WTC11 (cell line): ENCODE measurements around the gene NINL. TPM values are rescaled to one million over a fixed set of nuclear protein-coding genes. Genes with fewer than 3 reads are reported as not detected.
A peak's percentile ranks its signal among the peaks of the same experiment; 100 is the strongest.

Experiments
- ATAC-seq: fragments of 200-7000 bp; cut with Tn5 transposase; 2 replicates; pipeline ENCODE4 v1.10.0; 2021; ENCODE audit warnings: mild to moderate bottlenecking, moderate library complexity
- CTCF ChIA-PET: fragments of 300-600 bp; sonication (Branson Sonifier 250); formaldehyde crosslinking; loops from one replicate; lab custom pipeline; 2021; ENCODE audit warnings: antibody characterized with exemption; lab: Charles Lee
- POLR2A ChIA-PET: fragments of 350-600 bp; sonication (Branson Sonifier 250); formaldehyde crosslinking; loops from one replicate; lab custom pipeline; 2021; ENCODE audit warnings: antibody characterized with exemption; lab: Charles Lee
- DNase-seq: peaks from one replicate; pipeline ENCODE4 v3.0.0; 2021; ENCODE audit warnings: low spot score
- H3K27ac Mint-ChIP-seq: 2 replicates; pipeline ENCODE4 v1.8.0; 2021; ENCODE audit warnings: mixed read lengths
- H3K27me3 Mint-ChIP-seq: 2 replicates; pipeline ENCODE4 v1.8.0; 2021; ENCODE audit warnings: low read depth, mild to moderate bottlenecking, moderate library complexity, mixed read lengths
- H3K36me3 Mint-ChIP-seq: 2 replicates; pipeline ENCODE4 v1.8.0; 2021; ENCODE audit warnings: mixed read lengths
- H3K4me1 Mint-ChIP-seq: 2 replicates; pipeline ENCODE4 v1.8.0; 2022; ENCODE audit warnings: mixed read lengths
- H3K4me3 Mint-ChIP-seq: 2 replicates; pipeline ENCODE4 v1.8.0; 2021; ENCODE audit warnings: mild to moderate bottlenecking, moderate library complexity, mixed read lengths
- H3K9me3 Mint-ChIP-seq: 2 replicates; pipeline ENCODE4 v1.8.0; 2021; ENCODE audit warnings: mixed read lengths
- CREB1 ChIP-seq: sonication (generic); formaldehyde crosslinking; IDR thresholded peaks from 2 replicates; pipeline ENCODE4 v1.8.0; 2023; ENCODE audit warnings: mild to moderate bottlenecking, missing genetic modification reagents
- ESRRA ChIP-seq: sonication (generic); formaldehyde crosslinking; IDR thresholded peaks from 2 replicates; pipeline ENCODE4 v1.8.1; 2022; ENCODE audit warnings: mild to moderate bottlenecking, missing genetic modification reagents, borderline replicate concordance
- GABPB1 ChIP-seq: sonication (generic); formaldehyde crosslinking; IDR thresholded peaks from 2 replicates; pipeline ENCODE4 v1.8.1; 2023; ENCODE audit warnings: mild to moderate bottlenecking, missing genetic modification reagents
- JUN ChIP-seq: sonication (generic); formaldehyde crosslinking; IDR thresholded peaks from 2 replicates; pipeline ENCODE4 v1.8.0; 2023; ENCODE audit warnings: mild to moderate bottlenecking, missing genetic modification reagents
- KAT7 ChIP-seq: sonication (generic); formaldehyde crosslinking; IDR thresholded peaks from 2 replicates; pipeline ENCODE4 v1.8.1; 2023; ENCODE audit warnings: missing genetic modification reagents, mild to moderate bottlenecking, borderline replicate concordance
- NR3C1 ChIP-seq: sonication (generic); formaldehyde crosslinking; conservative IDR thresholded peaks from 2 replicates; pipeline ENCODE4 v1.8.1; 2023; ENCODE audit warnings: low read depth, mild to moderate bottlenecking, missing genetic modification reagents
- PRRX2 ChIP-seq: fragments of 250-450 bp; sonication (Bioruptor Pico); IDR thresholded peaks from 2 replicates; pipeline ENCODE4 v1.8.0; 2021; ENCODE audit warnings: mild to moderate bottlenecking
- RELA ChIP-seq: sonication (generic); formaldehyde crosslinking; IDR thresholded peaks from 2 replicates; pipeline ENCODE4 v1.8.1; 2022; ENCODE audit warnings: missing genetic modification reagents, mild to moderate bottlenecking, borderline replicate concordance
- RORB ChIP-seq: fragments of 250-450 bp; sonication (Bioruptor Pico); IDR thresholded peaks from 2 replicates; pipeline ENCODE4 v1.9.0; 2021; ENCODE audit warnings: mild to moderate bottlenecking
- SOX15 ChIP-seq: fragments of 250-450 bp; sonication (Bioruptor Pico); IDR thresholded peaks from 2 replicates; pipeline ENCODE4 v1.9.0; 2021; ENCODE audit warnings: mild to moderate bottlenecking
- TCF7 ChIP-seq: sonication (generic); formaldehyde crosslinking; IDR thresholded peaks from 2 replicates; pipeline ENCODE4 v1.8.0; 2022; ENCODE audit warnings: mild to moderate bottlenecking, low read depth, missing genetic modification reagents, moderate library complexity
- ZNF219 ChIP-seq: sonication (generic); formaldehyde crosslinking; IDR thresholded peaks from 2 replicates; pipeline ENCODE4 v1.8.0; 2023; ENCODE audit warnings: missing genetic modification reagents, mild to moderate bottlenecking, borderline replicate concordance
- ZNF671 ChIP-seq: fragments of 250-450 bp; sonication (Bioruptor Pico); IDR thresholded peaks from 2 replicates; pipeline ENCODE4 v1.8.0; 2021; ENCODE audit warnings: mild to moderate bottlenecking
- total RNA-seq: library from RNA; stranded (reverse); gene quantifications from 3 replicates; pipeline ENCODE4 v1.2.3, GENCODE V29; 2021
- TF ChIP-seq, protein P1 (sequence below): sonication (generic); formaldehyde crosslinking; IDR thresholded peaks from 2 replicates; pipeline ENCODE4 v1.8.1; 2022; ENCODE audit warnings: mild to moderate bottlenecking, missing genetic modification reagents, moderate library complexity, borderline replicate concordance
- TF ChIP-seq, protein P2 (sequence below): sonication (generic); formaldehyde crosslinking; conservative IDR thresholded peaks from 2 replicates; pipeline ENCODE4 v1.8.1; 2022; ENCODE audit warnings: mild to moderate bottlenecking, missing genetic modification reagents
- TF ChIP-seq, protein P3 (sequence below): sonication (generic); formaldehyde crosslinking; IDR thresholded peaks from 2 replicates; pipeline ENCODE4 v1.8.1; 2022; ENCODE audit warnings: low read depth, mild to moderate bottlenecking, moderate library complexity, missing genetic modification reagents, borderline replicate concordance
- TF ChIP-seq, protein P4 (sequence below): sonication (generic); formaldehyde crosslinking; IDR thresholded peaks from 2 replicates; pipeline ENCODE4 v1.8.0; 2022; ENCODE audit warnings: missing genetic modification reagents
- TF ChIP-seq, protein P5 (sequence below): sonication (generic); formaldehyde crosslinking; IDR thresholded peaks from 2 replicates; pipeline ENCODE4 v1.8.1; 2023; ENCODE audit warnings: mild to moderate bottlenecking, moderate library complexity, missing genetic modification reagents
- TF ChIP-seq, protein P6 (sequence below): sonication (generic); formaldehyde crosslinking; IDR thresholded peaks from 2 replicates; pipeline ENCODE4 v1.8.1; 2023; ENCODE audit warnings: mild to moderate bottlenecking, missing genetic modification reagents, moderate library complexity

Gene NINL
- total RNA-seq, 1 experiment from 2014 or later = 36.0 TPM

DNA sequence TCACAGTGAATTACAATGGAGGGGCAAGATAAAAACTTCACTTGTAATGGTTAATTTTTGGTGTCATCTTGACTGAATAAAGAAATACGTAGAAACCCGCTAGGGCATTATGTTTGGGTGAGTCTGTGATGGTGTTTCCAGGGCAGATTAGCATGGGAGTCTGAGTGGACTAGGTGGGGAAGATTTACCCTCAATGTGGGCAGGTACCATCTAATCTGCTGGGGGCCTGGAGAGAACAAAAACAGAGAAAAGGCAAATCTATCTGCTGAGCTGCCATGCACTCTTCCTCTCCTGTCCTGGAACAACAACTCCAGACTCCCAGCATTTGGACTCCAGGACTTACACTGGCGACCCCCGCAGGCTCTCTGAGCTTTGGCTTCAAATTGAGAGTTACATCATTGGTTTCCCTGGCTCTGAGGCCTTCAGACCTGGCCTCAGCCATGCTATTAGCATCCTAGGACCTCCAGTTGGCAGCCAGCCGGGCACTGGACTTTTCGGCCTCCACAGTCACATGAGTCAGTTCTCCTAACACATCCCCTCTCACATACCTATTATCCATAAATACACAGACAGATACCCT is 19.7 kb downstream of the NINL start:
- ChIA-PET POLR2A (interaction anchor here (0.6 kb wide), 1 partner anchor 180 kb away, joined by 5 read pairs; no protein-coding TSS in a partner anchor), CTCF (interaction anchor here (0.9 to 1.6 kb wide), 3 partner anchors 9 to 95 kb away, joined by 3 to 7 read pairs (median 3); no protein-coding TSS in a partner anchor)
- peak; percentile 69 for ATAC-seq
- H3K27me3 Mint-ChIP-seq = no peaks in the 10 kb centered on the region
- H3K9me3 Mint-ChIP-seq = peaks cover 15% of the 10 kb centered on the region
- H3K4me3 Mint-ChIP-seq = no peak overlapping the region
- peaks cover 26% of the 10 kb centered on the region for H3K4me1 Mint-ChIP-seq
- peaks cover 25% of the 10 kb centered on the region for H3K36me3 Mint-ChIP-seq
- H3K27ac Mint-ChIP-seq = peak overlapping the region; percentile 8; the same call in 1 of the 2 replicates
- DNase-seq = no peak
- TF ChIP-seq KAT7 (CRISPR knock-in tag) (no peak), RELA (CRISPR knock-in tag) (no peak), SOX15 (CRISPR knock-in tag) (no peak), TCF7 (CRISPR knock-in tag) (no peak), RORB (CRISPR knock-in tag) (no peak), NR3C1 (CRISPR knock-in tag) (no peak), ESRRA (CRISPR knock-in tag) (no peak), PRRX2 (CRISPR knock-in tag) (no peak), ZNF219 (CRISPR knock-in tag) (no peak), GABPB1 (CRISPR knock-in tag) (no peak), JUN (CRISPR knock-in tag) (no peak), CREB1 (no peak), ZNF671 (CRISPR knock-in tag) (no peak)
- TF ChIP-seq, protein P1, sequence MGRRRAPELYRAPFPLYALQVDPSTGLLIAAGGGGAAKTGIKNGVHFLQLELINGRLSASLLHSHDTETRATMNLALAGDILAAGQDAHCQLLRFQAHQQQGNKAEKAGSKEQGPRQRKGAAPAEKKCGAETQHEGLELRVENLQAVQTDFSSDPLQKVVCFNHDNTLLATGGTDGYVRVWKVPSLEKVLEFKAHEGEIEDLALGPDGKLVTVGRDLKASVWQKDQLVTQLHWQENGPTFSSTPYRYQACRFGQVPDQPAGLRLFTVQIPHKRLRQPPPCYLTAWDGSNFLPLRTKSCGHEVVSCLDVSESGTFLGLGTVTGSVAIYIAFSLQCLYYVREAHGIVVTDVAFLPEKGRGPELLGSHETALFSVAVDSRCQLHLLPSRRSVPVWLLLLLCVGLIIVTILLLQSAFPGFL (CRISPR knock-in tag) = no peak
- TF ChIP-seq, protein P2, sequence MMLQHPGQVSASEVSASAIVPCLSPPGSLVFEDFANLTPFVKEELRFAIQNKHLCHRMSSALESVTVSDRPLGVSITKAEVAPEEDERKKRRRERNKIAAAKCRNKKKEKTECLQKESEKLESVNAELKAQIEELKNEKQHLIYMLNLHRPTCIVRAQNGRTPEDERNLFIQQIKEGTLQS (CRISPR knock-in tag) = no peak
- TF ChIP-seq, protein P3, sequence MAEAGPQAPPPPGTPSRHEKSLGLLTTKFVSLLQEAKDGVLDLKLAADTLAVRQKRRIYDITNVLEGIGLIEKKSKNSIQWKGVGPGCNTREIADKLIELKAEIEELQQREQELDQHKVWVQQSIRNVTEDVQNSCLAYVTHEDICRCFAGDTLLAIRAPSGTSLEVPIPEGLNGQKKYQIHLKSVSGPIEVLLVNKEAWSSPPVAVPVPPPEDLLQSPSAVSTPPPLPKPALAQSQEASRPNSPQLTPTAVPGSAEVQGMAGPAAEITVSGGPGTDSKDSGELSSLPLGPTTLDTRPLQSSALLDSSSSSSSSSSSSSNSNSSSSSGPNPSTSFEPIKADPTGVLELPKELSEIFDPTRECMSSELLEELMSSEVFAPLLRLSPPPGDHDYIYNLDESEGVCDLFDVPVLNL (CRISPR knock-in tag) = no peak
- TF ChIP-seq, protein P4, sequence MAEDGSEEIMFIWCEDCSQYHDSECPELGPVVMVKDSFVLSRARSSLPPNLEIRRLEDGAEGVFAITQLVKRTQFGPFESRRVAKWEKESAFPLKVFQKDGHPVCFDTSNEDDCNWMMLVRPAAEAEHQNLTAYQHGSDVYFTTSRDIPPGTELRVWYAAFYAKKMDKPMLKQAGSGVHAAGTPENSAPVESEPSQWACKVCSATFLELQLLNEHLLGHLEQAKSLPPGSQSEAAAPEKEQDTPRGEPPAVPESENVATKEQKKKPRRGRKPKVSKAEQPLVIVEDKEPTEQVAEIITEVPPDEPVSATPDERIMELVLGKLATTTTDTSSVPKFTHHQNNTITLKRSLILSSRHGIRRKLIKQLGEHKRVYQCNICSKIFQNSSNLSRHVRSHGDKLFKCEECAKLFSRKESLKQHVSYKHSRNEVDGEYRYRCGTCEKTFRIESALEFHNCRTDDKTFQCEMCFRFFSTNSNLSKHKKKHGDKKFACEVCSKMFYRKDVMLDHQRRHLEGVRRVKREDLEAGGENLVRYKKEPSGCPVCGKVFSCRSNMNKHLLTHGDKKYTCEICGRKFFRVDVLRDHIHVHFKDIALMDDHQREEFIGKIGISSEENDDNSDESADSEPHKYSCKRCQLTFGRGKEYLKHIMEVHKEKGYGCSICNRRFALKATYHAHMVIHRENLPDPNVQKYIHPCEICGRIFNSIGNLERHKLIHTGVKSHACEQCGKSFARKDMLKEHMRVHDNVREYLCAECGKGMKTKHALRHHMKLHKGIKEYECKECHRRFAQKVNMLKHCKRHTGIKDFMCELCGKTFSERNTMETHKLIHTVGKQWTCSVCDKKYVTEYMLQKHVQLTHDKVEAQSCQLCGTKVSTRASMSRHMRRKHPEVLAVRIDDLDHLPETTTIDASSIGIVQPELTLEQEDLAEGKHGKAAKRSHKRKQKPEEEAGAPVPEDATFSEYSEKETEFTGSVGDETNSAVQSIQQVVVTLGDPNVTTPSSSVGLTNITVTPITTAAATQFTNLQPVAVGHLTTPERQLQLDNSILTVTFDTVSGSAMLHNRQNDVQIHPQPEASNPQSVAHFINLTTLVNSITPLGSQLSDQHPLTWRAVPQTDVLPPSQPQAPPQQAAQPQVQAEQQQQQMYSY = no peak
- TF ChIP-seq, protein P5, sequence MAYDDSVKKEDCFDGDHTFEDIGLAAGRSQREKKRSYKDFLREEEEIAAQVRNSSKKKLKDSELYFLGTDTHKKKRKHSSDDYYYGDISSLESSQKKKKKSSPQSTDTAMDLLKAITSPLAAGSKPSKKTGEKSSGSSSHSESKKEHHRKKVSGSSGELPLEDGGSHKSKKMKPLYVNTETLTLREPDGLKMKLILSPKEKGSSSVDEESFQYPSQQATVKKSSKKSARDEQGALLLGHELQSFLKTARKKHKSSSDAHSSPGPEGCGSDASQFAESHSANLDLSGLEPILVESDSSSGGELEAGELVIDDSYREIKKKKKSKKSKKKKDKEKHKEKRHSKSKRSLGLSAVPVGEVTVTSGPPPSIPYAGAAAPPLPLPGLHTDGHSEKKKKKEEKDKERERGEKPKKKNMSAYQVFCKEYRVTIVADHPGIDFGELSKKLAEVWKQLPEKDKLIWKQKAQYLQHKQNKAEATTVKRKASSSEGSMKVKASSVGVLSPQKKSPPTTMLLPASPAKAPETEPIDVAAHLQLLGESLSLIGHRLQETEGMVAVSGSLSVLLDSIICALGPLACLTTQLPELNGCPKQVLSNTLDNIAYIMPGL = no peak
- TF ChIP-seq, protein P6, sequence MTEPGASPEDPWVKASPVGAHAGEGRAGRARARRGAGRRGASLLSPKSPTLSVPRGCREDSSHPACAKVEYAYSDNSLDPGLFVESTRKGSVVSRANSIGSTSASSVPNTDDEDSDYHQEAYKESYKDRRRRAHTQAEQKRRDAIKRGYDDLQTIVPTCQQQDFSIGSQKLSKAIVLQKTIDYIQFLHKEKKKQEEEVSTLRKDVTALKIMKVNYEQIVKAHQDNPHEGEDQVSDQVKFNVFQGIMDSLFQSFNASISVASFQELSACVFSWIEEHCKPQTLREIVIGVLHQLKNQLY = no peak
